Mucosa of descending colon (tissue), 3 donors: ENCODE data around the gene STT3A. TPM values are rescaled to one million over a fixed set of nuclear protein-coding genes. Genes with fewer than 3 reads are reported as not detected.

Source experiments
- ATAC-seq: fragments of 200-7000 bp; cut with Tn5 transposase; one replicate; pipeline ENCODE4 v1.9.1; 2020; ENCODE audit warnings: mild to moderate bottlenecking, moderate library complexity
- DNase-seq, 3 donors: peaks; one replicate each; pipeline ENCODE4 v3.0.0-alpha.2; 2020
- H3K36me3 ChIP-seq: fragments of 200-600 bp; one replicate; pipeline ENCODE4 v1.8.0; 2021; ENCODE audit warnings: low read depth, mild to moderate bottlenecking
- H3K4me1 ChIP-seq: fragments of 200-600 bp; one replicate; pipeline ENCODE4 v1.8.0; 2021; ENCODE audit warnings: low read depth, mild to moderate bottlenecking
- H3K4me3 ChIP-seq: fragments of 200-600 bp; one replicate; pipeline ENCODE4 v1.8.0; 2021; ENCODE audit warnings: mild to moderate bottlenecking
- H3K9me3 ChIP-seq: fragments of 200-600 bp; one replicate; pipeline ENCODE4 v1.8.0; 2021; ENCODE audit warnings: mild to moderate bottlenecking
- CTCF ChIP-seq: fragments of 200-600 bp; IDR thresholded peaks from one replicate; pipeline ENCODE4 v1.8.0; 2022; ENCODE audit warnings: antibody characterized with exemption, mild to moderate bottlenecking
- intact Hi-C, 2 donors: fragments of 100-400 bp; cut with DNase I in 1 of 2; cut with micrococcal nuclease in 1 of 2; formaldehyde crosslinking; loops; one replicate each; pipeline versions ENCODE4 v1.11.0 to v1.11.1; 2022; cut with DNase I, micrococcal nuclease
- total RNA-seq, 3 donors: library from RNA; stranded (reverse); fragmentation: NEBNext Ultra II Directional in 2 of 3; extraction: Animal tissue kit (Norgen Biotek cat#: 25700) in 2 of 3; gene quantifications; one replicate each; pipeline versions ENCODE4 v1.2.1 to v1.2.4, GENCODE V29; 2021 to 2023
- donor health status: DM: no; HTN: no; CAD: no; lungs with moderate emphysema.
- donor health status: DM: no; HTN: no; CAD: no.
- donor health status: DM: no; HTN: yes; CAD: no.

The STT3A gene
- total RNA-seq, 3 donors from 2014 or later = 88.4 to 137 (median 89.6) TPM

- no peak for TF ChIP-seq CTCF
- intact Hi-C loops = no loop called here
- Histone ChIP-seq H3K36me3 (no peaks in the 10 kb centered on the region), H3K9me3 (no peaks in the 10 kb centered on the region), H3K4me3 (peak overlapping the region; percentile 44), H3K4me1 (peaks cover 5% of the 10 kb centered on the region)
- DNase-seq (no peak), ATAC-seq (no peak)
Measured at GRCh38 chr11:125625225-125625629, 32.6 kb downstream of the STT3A start.

GRCh38 chr11:125625630-125626287 lies 33.1 kb downstream of the STT3A start:
- Histone ChIP-seq H3K9me3 (no peaks in the 10 kb centered on the region), H3K4me1 (peaks cover 5% of the 10 kb centered on the region), H3K36me3 (no peaks in the 10 kb centered on the region), H3K4me3 (peak overlapping the region; percentile 44)
- no peak for TF ChIP-seq CTCF
- intact Hi-C loops = no loop called here
- DNase-seq = peak; percentile 91 to 94 (median 93)
- peak; percentile 91 for ATAC-seq

GRCh38 chr11:125626288-125626950 lies 33.8 kb downstream of the STT3A start:
- DNase-seq = peak in 2 of 3 donors; percentile 39 to 73
- H3K9me3 ChIP-seq = no peaks in the 10 kb centered on the region
- intact Hi-C loops = no loop called here
- H3K4me1 ChIP-seq = peaks cover 5% of the 10 kb centered on the region
- H3K4me3 ChIP-seq = peak overlapping the region; percentile 44
- H3K36me3 ChIP-seq = no peaks in the 10 kb centered on the region
- peak; percentile 50 for ATAC-seq
- no peak for TF ChIP-seq CTCF

- ATAC-seq (no peak), DNase-seq (no peak)
- intact Hi-C loops = no loop called here
- H3K36me3 ChIP-seq = no peaks in the 10 kb centered on the region
- TF ChIP-seq CTCF = no peak
- no peak overlapping the region for H3K4me3 ChIP-seq
- peaks cover 5% of the 10 kb centered on the region for H3K4me1 ChIP-seq
- no peaks in the 10 kb centered on the region for H3K9me3 ChIP-seq
Measured at GRCh38 chr11:125627236-125627910, 34.7 kb downstream of the STT3A start.

- DNase-seq (no peak), ATAC-seq (peak; percentile 35)
- no peaks in the 10 kb centered on the region for H3K36me3 ChIP-seq
- intact Hi-C loops = no loop called here
- H3K9me3 ChIP-seq = no peaks in the 10 kb centered on the region
- TF ChIP-seq CTCF = no peak
- H3K4me3 ChIP-seq = no peak overlapping the region
- no peaks in the 10 kb centered on the region for H3K4me1 ChIP-seq
Measured at GRCh38 chr11:125637840-125638239, 45.2 kb downstream of the STT3A start.
